ENCODE measurements around the gene HDGFL2. TPM values are rescaled to one million over a fixed set of nuclear protein-coding genes. Genes with fewer than 3 reads are reported as not detected.

The HDGFL2 gene
- total RNA-seq, 1 experiment from 2014 or later = 75.2 TPM

- TF ChIP-seq REST (IDR thresholded peaks at IDR 0.05; ENCODE audit: low read depth) (no peak), CBX3 (IDR thresholded peaks at IDR 0.05; ENCODE audit: low read depth) (no peak), ZBTB33 (IDR thresholded peaks at IDR 0.05; ENCODE audit: extremely low read depth, insufficient replicate concordance, low read length) (peak; percentile 35), TCF7L2 (IDR thresholded peaks at IDR 0.05; ENCODE audit: borderline replicate concordance, extremely low read depth, insufficient read depth, insufficient read length) (no peak), SP1 (IDR thresholded peaks at IDR 0.05; ENCODE audit: low read depth) (peak; percentile 56; the same call in 1 of the 2 replicates), ZFX (IDR thresholded peaks at IDR 0.05) (no peak), SIN3A (IDR thresholded peaks at IDR 0.05; ENCODE audit: low read depth) (no peak), MAX (IDR thresholded peaks at IDR 0.05) (peak; percentile 67)
These were observed 14.3 kb upstream of the HDGFL2 start, which contains the start of gene UBXN6 (continued) for GRCh38 chr19:4457654-4458395.
